HCT116 (cell line): Measurements from ENCODE around the gene EIF4G2.
A peak's percentile ranks its signal among the peaks of the same experiment; 100 is the strongest.

Experiments used
- JUND ChIP-seq: IDR thresholded peaks from 2 replicates; pipeline ENCODE4 v1.6.1; 2012
- MAX ChIP-seq: IDR thresholded peaks from 2 replicates; pipeline ENCODE4 v1.6.1; 2012
- POLR2A ChIP-seq: IDR thresholded peaks from 2 replicates; pipeline ENCODE4 v1.7.0; 2011; ENCODE audit warnings: borderline replicate concordance; ENCODE audit not compliant: insufficient read depth, insufficient read length; ENCODE audit errors: extremely low read depth
- ZNF274 ChIP-seq: fragments of 200-500 bp; sonication (Bioruptor generic); IDR thresholded peaks from 2 replicates; pipeline ENCODE4 v1.6.1; 2014; ENCODE audit warnings: mild to moderate bottlenecking, low read depth, low read length, inconsistent platforms
- TF ChIP-seq, protein P1 (sequence below), 3 experiments: fragments of 200-600 bp in 1 of 3; sonication (generic) in 1 of 3; IDR thresholded peaks in 2 of 3; conservative IDR thresholded peaks in 1 of 3; 2 replicates each; pipeline ENCODE4 v1.5.1; 2012 to 2017; ENCODE audit warnings: low read depth in 2 of 3, low read length in 2 of 3, antibody characterized with exemption in 1 of 3, borderline replicate concordance in 1 of 3, control low read depth in 1 of 3, mild to moderate bottlenecking in 1 of 3, mixed read lengths in 1 of 3, mixed run types in 1 of 3, moderate library complexity in 1 of 3; ENCODE audit not compliant: insufficient read depth in 1 of 3

DNA sequence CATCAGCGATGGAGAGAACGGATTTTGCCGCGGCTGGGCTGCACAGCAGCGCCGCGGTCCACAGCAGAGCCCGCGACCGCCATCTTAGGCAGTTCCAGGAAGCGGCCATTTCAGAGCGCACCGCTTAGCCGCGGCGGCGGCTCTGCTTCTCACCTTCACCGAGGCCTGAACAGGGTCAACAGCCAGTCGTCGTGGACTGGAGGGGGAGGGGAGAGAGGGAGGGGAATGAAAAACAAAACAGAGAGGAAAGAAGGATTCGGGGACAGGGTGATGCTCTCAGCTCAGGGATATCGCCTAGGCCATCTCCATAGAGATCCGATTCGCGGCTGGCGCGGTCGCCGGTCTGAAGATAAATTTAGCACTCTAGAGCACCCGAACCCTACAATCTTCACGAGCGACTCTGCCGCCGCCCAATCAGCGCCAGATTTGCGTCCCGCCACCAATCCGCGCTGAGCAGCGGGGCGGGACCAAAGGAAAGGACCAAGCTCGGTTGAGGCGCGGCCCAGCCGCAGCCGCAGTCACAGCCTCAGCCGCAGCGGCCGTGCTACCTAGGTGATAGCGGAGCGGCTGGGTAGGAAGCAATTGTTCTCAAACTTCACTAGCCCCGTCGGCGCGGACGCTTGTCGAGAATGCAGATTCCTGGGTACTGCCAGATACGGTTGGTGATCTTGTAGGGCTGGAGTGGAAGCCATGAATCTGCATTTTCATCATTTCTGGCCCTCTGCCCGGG, 49.1 kb upstream of the EIF4G2 start, which contains the start of gene ZBED5:
- peak; percentile 84 for TF ChIP-seq POLR2A
- peak; percentile 68 for TF ChIP-seq MAX
- peak; percentile 50; the same call in 1 of the 2 replicates for TF ChIP-seq JUND
- TF ChIP-seq, protein P1, sequence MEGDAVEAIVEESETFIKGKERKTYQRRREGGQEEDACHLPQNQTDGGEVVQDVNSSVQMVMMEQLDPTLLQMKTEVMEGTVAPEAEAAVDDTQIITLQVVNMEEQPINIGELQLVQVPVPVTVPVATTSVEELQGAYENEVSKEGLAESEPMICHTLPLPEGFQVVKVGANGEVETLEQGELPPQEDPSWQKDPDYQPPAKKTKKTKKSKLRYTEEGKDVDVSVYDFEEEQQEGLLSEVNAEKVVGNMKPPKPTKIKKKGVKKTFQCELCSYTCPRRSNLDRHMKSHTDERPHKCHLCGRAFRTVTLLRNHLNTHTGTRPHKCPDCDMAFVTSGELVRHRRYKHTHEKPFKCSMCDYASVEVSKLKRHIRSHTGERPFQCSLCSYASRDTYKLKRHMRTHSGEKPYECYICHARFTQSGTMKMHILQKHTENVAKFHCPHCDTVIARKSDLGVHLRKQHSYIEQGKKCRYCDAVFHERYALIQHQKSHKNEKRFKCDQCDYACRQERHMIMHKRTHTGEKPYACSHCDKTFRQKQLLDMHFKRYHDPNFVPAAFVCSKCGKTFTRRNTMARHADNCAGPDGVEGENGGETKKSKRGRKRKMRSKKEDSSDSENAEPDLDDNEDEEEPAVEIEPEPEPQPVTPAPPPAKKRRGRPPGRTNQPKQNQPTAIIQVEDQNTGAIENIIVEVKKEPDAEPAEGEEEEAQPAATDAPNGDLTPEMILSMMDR (IDR thresholded peaks at IDR 0.05 in 2 of 3, conservative IDR thresholded peaks at IDR 0.05 in 1 of 3; ENCODE audit: borderline replicate concordance in 1 of 3, insufficient read depth in 1 of 3, low read depth in 2 of 3, low read length in 2 of 3) = no peak
- no peak for TF ChIP-seq ZNF274
